Measurements from ENCODE around the gene CFAP73.

CFAP73 gene

DNA sequence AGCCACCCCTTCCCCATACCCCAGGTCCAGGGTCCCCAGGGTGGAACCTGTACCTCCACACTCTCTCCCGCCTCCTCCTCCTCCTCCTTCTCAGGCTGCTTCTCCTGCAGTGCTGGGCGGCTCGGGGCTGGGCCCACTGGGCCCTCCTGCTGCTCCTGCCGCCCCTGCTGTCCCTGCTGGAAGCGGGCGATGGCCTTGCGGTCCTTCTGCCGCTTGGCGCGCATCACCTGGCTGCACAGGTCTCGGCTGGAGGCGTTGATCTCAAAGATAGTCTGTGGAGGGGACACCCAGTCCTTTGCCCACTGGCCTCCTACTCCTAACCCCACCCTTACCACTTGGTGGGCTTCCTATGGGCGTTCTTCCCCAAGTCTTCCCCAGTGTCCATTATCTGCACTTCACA is 14.5 kb downstream of the CFAP73 start:
- no peak for DNase-seq (ENCODE audit: low read depth)
- no peak overlapping the region for H3K4me3 ChIP-seq (ENCODE audit: low read depth, low read length)
- TF ChIP-seq, protein P1, sequence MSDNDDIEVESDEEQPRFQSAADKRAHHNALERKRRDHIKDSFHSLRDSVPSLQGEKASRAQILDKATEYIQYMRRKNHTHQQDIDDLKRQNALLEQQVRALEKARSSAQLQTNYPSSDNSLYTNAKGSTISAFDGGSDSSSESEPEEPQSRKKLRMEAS (IDR thresholded peaks at IDR 0.05; ENCODE audit: low read depth, low read length): no peak
- TF ChIP-seq, protein P2, sequence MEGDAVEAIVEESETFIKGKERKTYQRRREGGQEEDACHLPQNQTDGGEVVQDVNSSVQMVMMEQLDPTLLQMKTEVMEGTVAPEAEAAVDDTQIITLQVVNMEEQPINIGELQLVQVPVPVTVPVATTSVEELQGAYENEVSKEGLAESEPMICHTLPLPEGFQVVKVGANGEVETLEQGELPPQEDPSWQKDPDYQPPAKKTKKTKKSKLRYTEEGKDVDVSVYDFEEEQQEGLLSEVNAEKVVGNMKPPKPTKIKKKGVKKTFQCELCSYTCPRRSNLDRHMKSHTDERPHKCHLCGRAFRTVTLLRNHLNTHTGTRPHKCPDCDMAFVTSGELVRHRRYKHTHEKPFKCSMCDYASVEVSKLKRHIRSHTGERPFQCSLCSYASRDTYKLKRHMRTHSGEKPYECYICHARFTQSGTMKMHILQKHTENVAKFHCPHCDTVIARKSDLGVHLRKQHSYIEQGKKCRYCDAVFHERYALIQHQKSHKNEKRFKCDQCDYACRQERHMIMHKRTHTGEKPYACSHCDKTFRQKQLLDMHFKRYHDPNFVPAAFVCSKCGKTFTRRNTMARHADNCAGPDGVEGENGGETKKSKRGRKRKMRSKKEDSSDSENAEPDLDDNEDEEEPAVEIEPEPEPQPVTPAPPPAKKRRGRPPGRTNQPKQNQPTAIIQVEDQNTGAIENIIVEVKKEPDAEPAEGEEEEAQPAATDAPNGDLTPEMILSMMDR (IDR thresholded peaks at IDR 0.05; ENCODE audit: low read depth, low read length): no peak
- no peak for TF ChIP-seq MYC (IDR thresholded peaks at IDR 0.05; ENCODE audit: low read depth, low read length)
- no peak for TF ChIP-seq POLR2A (IDR thresholded peaks at IDR 0.05; ENCODE audit: extremely low read depth, insufficient read length)

DNA sequence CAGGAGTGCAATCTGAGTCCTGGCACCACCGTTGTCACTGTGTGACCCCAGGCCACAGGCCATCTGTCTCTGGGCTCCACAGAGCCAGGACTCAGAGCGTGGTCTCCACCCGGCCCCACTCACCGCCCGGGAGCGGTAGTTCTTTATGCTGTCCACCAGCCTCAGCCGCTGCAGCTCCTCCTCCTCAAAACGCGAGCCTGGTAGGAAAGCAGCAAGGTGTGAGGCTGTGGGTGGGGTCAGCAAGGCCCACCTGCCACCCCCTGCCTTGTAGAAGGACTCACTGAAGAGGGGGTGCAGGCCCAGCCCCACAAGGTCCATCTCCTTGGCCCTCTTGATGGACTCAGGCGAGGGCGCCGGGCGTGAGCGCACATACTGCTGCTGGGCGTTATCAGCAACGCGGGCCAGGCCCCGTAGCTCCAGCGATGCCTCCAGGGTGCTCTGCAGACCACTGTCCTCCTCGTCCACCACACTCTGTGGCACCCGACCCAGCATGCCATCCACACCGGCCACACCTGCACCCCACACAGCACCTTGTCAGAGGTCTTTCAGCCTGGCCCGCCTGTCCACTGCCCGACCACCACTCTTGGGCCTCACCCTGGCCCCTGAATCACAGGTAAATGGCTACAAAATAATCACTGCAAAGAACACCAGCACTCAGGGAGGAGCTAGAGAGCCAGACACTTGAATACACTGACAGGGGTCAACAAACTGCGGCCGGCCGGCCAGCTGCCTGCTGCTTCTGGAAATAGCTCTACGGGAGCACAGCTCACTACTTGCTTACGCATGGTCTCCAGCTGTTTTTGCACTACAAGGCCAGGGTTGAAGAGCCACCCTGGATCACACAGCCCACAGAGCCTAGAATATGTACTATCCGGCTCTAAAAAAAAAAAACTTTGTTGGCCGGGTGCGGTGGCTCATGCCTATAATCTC is 16.3 kb downstream of the CFAP73 start:
- DNase-seq (ENCODE audit: low read depth): no peak
- no peak overlapping the region for H3K4me3 ChIP-seq (ENCODE audit: low read depth, low read length)
- TF ChIP-seq MYC (IDR thresholded peaks at IDR 0.05; ENCODE audit: low read depth, low read length) (no peak), POLR2A (IDR thresholded peaks at IDR 0.05; ENCODE audit: extremely low read depth, insufficient read length) (no peak)
- TF ChIP-seq, protein P1 (IDR thresholded peaks at IDR 0.05; ENCODE audit: low read depth, low read length): no peak
- TF ChIP-seq, protein P2 (IDR thresholded peaks at IDR 0.05; ENCODE audit: low read depth, low read length): no peak

DNA sequence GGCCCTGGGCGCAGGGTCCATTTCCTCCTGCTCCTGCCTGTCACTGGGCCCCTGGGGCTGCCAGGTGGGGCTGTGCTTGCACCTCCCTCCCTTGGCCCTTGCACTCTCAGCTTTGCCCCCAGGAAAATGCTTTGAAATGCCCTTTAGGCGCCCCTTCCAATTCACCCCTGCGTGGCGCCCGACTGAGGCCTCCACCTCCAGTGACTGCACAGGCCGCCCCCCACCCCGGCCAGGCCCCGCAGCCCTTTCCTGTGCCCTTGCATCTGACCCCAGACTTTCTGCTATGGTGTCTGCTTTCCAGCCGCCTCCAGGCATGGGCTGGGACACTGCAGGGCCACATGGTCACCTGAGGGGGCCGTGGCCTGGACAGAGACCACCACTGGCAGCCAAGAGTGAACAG is 18.3 kb downstream of the CFAP73 start:
- no peak for DNase-seq (ENCODE audit: low read depth)
- TF ChIP-seq, protein P1 (IDR thresholded peaks at IDR 0.05; ENCODE audit: low read depth, low read length): no peak
- TF ChIP-seq, protein P2 (IDR thresholded peaks at IDR 0.05; ENCODE audit: low read depth, low read length): no peak
- TF ChIP-seq MYC (IDR thresholded peaks at IDR 0.05; ENCODE audit: low read depth, low read length): no peak
- H3K4me3 ChIP-seq (ENCODE audit: low read depth, low read length): no peak overlapping the region

DNA sequence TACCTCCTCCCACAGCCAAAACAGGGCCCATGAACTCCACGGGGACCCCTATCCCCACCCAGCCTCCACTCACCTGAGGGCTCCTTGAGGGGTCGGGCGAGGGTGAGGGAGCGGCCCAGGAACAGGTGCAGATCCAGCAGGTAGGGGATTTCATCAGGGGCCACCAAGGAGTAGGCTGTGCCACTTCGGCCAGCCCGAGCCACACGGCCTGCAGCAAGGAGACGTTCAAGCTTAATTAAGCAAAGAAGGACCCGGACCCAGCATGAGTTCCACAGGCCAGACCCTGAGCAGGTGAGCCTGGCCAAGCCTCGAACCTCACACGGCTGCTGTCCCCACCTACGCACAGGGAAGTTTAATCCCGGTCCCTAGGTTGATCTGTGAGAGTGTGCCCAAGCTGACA is 20.2 kb downstream of the CFAP73 start:
- no peak for DNase-seq (ENCODE audit: low read depth)
- no peak overlapping the region for H3K4me3 ChIP-seq (ENCODE audit: low read depth, low read length)
- TF ChIP-seq, protein P2 (IDR thresholded peaks at IDR 0.05; ENCODE audit: low read depth, low read length): no peak
- TF ChIP-seq, protein P1 (IDR thresholded peaks at IDR 0.05; ENCODE audit: low read depth, low read length): no peak
- TF ChIP-seq MYC (IDR thresholded peaks at IDR 0.05; ENCODE audit: low read depth, low read length) (no peak), POLR2A (IDR thresholded peaks at IDR 0.05; ENCODE audit: extremely low read depth, insufficient read length) (no peak)

DNA sequence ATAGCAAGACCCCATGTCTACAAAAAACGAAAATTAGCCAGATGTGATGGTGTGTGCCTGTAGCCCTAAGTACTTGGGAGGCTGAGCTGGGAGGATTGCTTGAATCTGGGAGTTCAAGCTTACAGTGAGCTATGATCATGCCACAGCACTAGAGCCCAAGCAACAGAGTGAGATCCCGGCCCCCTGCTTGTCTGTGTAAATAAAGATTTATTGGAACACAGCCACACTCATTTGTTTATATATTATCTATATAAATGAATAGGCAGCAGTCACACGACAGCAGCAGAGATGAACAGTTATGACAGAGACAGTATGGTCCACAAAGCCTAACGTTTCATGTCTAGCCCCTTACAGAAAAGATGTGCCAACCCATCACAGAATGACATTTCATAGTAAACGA is 20.9 kb downstream of the CFAP73 start:
- no peak for DNase-seq (ENCODE audit: low read depth)
- no peak overlapping the region for H3K4me3 ChIP-seq (ENCODE audit: low read depth, low read length)
- no peak for TF ChIP-seq POLR2A (IDR thresholded peaks at IDR 0.05; ENCODE audit: extremely low read depth, insufficient read length)
- TF ChIP-seq, protein P1 (IDR thresholded peaks at IDR 0.05; ENCODE audit: low read depth, low read length): no peak
- TF ChIP-seq, protein P2 (IDR thresholded peaks at IDR 0.05; ENCODE audit: low read depth, low read length): no peak
- TF ChIP-seq MYC (IDR thresholded peaks at IDR 0.05; ENCODE audit: low read depth, low read length): no peak
